GM19455 (cell line): ENCODE data around the gene BBS2.
"Not testable (repeated sequence)": the region's sequence is repeated elsewhere in the genome, so short reads cannot be mapped to it uniquely, and the experiment has no call there.

Experiments used
- ATAC-seq: cut with Tn5 transposase; IDR thresholded peaks from one replicate; pipeline ENCODE4 v1.9.1; 2021; ENCODE audit not compliant: unreplicated experiment

The BBS2 gene

GRCh38 chr16:56520251-56520577, 390 bp upstream of the BBS2 start:
- ATAC-seq = no peak

DNA sequence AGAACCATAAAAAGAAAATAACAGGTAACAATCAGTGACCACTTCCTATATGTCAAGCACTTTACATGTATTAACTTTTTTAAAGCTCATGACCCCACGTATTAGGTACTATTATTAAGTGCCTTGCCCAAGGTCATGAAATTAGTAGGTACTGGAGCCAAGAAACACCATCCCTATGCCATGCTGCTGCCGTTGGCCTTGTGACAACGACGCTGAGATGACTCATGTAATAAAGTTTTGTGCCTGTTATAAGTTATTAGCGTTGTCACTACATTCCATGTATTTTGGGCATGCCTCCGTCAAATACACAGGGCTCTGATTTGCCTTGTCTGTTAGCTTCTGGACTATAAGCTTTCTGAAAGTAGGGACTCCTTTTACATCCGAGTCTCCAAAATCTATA, 1.4 kb downstream of the BBS2 start:
- no peak for ATAC-seq

DNA sequence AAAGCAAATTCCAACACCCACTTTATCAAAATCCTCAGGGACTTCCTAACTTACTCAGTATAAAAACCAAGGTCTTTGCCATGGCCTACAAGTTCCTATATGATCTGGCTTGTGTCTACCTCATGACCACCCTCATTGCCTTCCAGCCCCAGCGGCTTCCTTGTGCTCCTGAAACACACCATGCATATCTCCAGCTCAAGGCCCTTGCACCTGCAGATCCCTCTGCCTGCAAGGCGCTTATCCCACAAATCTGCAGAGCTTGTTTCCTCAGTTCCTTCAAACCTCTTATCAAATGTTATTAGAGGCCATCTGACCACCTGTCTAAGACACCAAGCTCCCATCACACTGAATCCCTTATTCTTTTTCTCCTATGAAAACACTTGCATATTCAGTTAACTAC, 2.6 kb downstream of the BBS2 start:
- no peak for ATAC-seq

GRCh38 chr16:56515665-56516064, 4.2 kb downstream of the BBS2 start:
- ATAC-seq = no peak

- ATAC-seq = no peak
Measured at GRCh38 chr16:56514845-56515244, 5.0 kb downstream of the BBS2 start.

- ATAC-seq = no peak
Measured at GRCh38 chr16:56513972-56514371, 5.9 kb downstream of the BBS2 start.

DNA sequence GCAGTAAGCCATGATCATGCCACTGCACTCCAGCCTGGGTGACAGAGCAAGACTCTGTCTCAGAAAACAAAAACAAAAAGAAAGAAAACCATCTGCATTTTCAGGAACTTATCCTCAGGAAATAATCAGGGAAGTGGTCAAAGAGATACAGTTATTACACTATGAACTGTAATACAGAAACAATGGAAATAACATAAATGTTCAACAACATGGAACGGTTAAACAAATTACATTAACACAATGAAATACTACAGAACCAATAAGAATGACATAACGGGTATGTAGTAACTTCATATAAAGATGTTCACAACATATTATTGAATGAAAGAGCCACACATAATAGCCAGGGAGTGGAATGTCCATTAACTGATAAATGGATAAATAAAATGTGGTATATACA, 6.7 kb downstream of the BBS2 start:
- no peak for ATAC-seq

GRCh38 chr16:56512025-56512424, 7.8 kb downstream of the BBS2 start:
- ATAC-seq = no peak

GRCh38 chr16:56510544-56510943, 9.3 kb downstream of the BBS2 start:
- no peak for ATAC-seq

DNA sequence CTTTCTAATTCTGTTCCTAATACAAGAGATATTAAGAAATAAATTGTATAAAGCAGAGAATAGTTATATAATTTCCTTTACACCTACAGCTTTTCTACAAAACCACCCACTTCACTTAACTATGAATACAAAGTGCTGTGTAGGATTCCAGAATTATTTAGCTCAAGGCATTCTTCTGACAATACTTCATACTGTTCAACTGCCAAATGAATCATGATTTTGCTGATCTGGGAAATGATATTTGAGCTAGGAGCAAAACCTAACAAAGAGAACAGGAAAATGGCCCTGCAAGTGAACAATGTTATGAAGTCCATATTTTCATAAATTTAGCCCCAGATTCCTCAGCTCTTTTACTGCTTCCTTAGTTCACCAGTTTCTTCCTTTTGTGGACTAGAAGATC, 12.9 kb downstream of the BBS2 start:
- ATAC-seq = no peak

DNA sequence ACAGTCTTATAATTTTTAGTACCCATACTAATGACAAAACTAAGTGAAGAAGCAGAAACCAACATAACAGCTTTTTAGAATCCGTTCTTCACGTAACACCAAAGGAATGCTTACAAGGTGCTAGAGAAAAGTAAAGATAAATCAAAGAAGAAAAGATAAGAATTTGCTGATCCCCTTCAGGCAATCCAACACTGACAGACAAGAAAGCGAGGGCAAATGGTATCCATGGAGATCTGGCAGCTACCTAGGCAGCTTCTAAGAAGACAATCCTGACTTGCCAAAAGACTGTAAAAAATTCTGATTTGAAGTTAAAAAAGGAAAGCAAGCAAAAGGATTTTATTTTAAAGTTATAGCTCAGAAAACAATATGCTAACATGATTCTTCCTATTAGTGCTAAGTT, 14.6 kb downstream of the BBS2 start:
- no peak for ATAC-seq

- ATAC-seq = no peak
Measured at GRCh38 chr16:56493815-56494214, 26.0 kb downstream of the BBS2 start.

DNA sequence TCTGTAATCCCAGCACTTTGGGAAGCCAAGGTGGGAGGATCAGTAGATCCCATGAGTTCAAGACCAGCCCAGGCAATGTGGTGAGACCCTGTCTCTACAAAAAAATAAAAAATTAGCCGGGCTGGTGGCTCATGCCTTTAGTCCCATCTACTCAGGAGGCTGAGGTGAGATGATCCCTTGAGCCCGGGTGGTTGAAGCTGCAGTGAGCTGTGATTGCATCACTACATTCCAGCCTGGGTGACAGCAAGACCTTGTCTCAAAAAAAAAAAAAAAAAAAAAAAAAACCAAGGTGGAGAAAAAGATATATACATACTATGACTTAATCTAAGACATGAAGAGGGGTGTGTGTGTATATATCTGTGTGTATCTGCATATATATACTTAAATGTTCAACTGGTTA, 26.7 kb downstream of the BBS2 start:
- no peak for ATAC-seq

DNA sequence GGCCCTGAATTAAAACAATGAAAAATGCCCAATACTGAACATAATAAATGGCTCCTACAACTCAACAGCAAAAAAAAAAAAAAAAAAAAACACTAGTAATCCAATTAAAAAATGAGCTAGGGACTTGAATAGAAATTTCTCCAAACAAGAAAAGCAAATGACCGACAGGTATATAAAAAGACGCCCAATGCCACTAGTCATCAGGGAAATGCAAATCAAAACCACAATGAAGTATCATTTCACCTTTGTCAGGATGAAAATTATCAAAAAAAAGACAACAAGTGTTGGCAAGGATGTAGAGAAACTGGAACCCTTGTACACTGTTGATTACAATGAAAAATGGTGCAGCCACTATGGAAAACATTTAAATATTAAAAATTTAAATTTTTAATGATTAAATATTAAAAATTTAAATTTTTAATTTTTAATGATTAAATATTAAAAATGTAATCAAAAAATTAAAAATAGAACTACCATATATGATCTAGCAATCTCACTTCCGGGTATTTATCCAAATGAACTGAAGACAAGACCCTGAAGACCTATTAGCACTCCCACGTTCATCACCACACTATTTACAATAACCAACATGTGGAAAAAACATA, 28.1 kb downstream of the BBS2 start:
- no peak for ATAC-seq

DNA sequence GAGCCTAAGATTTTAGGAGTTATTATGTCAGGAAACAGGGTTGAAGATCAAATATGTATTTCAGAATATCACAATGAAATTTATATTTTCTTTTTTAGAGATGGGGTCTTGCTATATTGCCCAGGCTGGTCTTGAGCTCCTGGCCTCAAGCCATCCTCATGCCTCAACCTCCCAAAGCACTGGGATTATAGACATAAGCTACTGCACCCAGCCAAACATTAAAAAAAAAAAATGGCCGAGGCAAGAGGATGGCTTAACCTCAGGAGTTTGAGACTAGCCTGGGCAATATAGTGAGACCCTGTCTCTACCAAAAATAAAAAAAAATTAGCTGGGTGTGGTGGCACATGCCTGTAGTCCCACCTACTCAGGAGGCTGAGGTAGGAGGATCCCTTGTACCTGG, 31.0 kb downstream of the BBS2 start:
- not testable (repeated sequence) for ATAC-seq

GRCh38 chr16:56488035-56488434, 31.8 kb downstream of the BBS2 start:
- no peak for ATAC-seq

- ATAC-seq = no peak
Measured at GRCh38 chr16:56483394-56483793, 36.4 kb downstream of the BBS2 start.

DNA sequence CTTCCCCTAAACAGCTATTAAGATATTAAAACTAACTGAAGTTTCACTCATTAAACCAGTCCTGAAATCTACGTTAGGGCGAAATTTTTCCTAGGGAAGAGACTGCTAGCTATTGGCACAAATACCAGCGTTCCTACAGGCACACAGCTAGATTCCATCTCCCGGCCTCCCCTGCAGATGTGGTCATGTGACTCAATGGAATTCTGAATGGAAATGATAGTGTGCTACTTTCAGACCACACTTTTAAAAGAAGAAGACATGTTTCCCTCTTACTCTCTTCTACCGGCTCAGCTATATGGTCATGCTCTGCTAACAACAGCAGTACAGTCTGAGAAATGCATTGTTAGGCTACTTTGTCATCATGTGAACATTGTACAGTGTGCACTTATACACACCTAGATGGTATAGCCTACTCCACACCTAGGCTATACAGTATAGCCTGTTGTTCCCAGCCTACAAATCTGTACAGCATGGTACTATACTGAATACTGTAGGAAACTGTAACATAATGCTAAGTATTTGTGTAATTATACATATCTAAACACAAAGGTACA, 37.1 kb downstream of the BBS2 start:
- no peak for ATAC-seq

GRCh38 chr16:56481468-56482122, 38.2 kb downstream of the BBS2 start:
- no peak for ATAC-seq

GRCh38 chr16:56480776-56481467, 38.9 kb downstream of the BBS2 start:
- no peak for ATAC-seq

DNA sequence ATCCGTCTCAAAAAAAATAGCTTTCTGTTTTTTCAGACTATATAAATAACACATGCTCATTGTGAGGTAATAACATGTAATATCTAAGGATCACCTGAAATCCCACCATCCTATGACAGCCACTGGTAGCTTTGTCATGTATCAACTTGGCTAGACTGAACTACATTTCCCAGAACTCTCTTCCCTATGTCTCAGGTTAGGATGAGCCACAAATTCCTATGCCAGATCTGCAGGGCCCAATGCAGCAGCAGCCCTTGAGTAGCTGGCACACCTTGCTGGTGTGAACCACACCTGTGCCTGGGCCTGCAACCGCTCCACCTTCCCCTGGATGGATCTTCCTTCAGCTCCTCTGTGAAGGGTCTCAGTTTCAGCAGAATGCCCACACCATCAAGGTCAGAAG, 40.4 kb downstream of the BBS2 start:
- ATAC-seq = no peak

- no peak for ATAC-seq
Measured at GRCh38 chr16:56478281-56479049, 41.4 kb downstream of the BBS2 start.
